Esophagus squamous epithelium (tissue), 4 donors: ENCODE data around the gene OR51E1.

ENCODE experiments used
- POLR2A ChIP-seq, 4 donors: fragments of 450-650 bp; IDR thresholded peaks; one replicate each; pipeline ENCODE4 v1.6.1; 2017; ENCODE audit warnings: antibody characterized with exemption in 4 of 4, mild to moderate bottlenecking in 4 of 4, moderate library complexity in 3 of 4
- TF ChIP-seq, protein P1 (sequence below), 6 experiments: fragments of 450-650 bp in 4 of 6; fragments of 200-600 bp in 2 of 6; sonication (generic) in 2 of 6; IDR thresholded peaks; one replicate each; pipeline ENCODE4 v1.5.1; 2016 to 2019; ENCODE audit warnings: antibody characterized with exemption in 6 of 6, mild to moderate bottlenecking in 4 of 6, moderate library complexity in 4 of 6

DNA sequence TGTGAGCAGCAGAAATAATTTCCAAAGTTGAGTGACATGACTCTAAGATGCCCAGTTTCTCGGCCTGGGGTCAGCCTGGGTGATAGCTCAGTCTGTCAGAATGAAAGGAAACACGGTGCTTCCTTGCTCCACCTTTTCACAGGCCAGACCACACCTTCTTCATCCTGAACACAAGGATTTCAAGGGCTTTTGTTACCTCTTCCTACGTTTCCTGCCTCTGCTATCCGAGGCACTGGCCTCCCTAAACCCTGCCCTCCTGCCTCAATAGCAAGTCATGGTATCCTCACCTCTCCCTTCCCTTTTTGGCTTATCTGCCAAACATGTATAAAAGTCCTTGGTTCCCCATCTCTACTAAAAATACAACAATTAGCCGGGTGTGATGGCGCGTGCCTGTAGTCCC lies 1.7 kb upstream of the OR51E1 start:
- TF ChIP-seq, protein P1, sequence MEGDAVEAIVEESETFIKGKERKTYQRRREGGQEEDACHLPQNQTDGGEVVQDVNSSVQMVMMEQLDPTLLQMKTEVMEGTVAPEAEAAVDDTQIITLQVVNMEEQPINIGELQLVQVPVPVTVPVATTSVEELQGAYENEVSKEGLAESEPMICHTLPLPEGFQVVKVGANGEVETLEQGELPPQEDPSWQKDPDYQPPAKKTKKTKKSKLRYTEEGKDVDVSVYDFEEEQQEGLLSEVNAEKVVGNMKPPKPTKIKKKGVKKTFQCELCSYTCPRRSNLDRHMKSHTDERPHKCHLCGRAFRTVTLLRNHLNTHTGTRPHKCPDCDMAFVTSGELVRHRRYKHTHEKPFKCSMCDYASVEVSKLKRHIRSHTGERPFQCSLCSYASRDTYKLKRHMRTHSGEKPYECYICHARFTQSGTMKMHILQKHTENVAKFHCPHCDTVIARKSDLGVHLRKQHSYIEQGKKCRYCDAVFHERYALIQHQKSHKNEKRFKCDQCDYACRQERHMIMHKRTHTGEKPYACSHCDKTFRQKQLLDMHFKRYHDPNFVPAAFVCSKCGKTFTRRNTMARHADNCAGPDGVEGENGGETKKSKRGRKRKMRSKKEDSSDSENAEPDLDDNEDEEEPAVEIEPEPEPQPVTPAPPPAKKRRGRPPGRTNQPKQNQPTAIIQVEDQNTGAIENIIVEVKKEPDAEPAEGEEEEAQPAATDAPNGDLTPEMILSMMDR (IDR thresholded peaks at IDR 0.05), result no peak
- no peak for TF ChIP-seq POLR2A (IDR thresholded peaks at IDR 0.05)
